Breast epithelium (tissue), 3 donors: ENCODE results near the gene TXN2.

Source experiments
- POLR2A ChIP-seq: fragments of 450-650 bp; IDR thresholded peaks from one replicate; pipeline ENCODE4 v1.6.1; 2016; ENCODE audit warnings: antibody characterized with exemption, mild to moderate bottlenecking, moderate library complexity
- POLR2AphosphoS5 ChIP-seq, 3 donors: sonication (generic); formaldehyde crosslinking; IDR thresholded peaks; one replicate each; pipeline ENCODE4 v1.6.1; 2017; ENCODE audit warnings: antibody characterized with exemption in 3 of 3
- TF ChIP-seq, protein P1 (sequence below), 3 donors: fragments of 450-650 bp; IDR thresholded peaks; one replicate each; pipeline ENCODE4 v1.5.1; 2016 to 2017; ENCODE audit warnings: antibody characterized with exemption in 3 of 3, mild to moderate bottlenecking in 3 of 3, moderate library complexity in 3 of 3

GRCh38 chr22:36417281-36417686 lies 64.2 kb downstream of the TXN2 start:
- TF ChIP-seq, protein P1, sequence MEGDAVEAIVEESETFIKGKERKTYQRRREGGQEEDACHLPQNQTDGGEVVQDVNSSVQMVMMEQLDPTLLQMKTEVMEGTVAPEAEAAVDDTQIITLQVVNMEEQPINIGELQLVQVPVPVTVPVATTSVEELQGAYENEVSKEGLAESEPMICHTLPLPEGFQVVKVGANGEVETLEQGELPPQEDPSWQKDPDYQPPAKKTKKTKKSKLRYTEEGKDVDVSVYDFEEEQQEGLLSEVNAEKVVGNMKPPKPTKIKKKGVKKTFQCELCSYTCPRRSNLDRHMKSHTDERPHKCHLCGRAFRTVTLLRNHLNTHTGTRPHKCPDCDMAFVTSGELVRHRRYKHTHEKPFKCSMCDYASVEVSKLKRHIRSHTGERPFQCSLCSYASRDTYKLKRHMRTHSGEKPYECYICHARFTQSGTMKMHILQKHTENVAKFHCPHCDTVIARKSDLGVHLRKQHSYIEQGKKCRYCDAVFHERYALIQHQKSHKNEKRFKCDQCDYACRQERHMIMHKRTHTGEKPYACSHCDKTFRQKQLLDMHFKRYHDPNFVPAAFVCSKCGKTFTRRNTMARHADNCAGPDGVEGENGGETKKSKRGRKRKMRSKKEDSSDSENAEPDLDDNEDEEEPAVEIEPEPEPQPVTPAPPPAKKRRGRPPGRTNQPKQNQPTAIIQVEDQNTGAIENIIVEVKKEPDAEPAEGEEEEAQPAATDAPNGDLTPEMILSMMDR (IDR thresholded peaks at IDR 0.05): no peak
- peak in 1 of 3 donors; percentile 11 for TF ChIP-seq POLR2AphosphoS5 (IDR thresholded peaks at IDR 0.05)
- no peak for TF ChIP-seq POLR2A
